GM18511 (cell line): ENCODE data around the gene TICRR.
"Not testable (repeated sequence)": the region's sequence is repeated elsewhere in the genome, so short reads cannot be mapped to it uniquely, and the experiment has no call there.

Experiments used
- ATAC-seq: cut with Tn5 transposase; IDR thresholded peaks from one replicate; pipeline ENCODE4 v1.9.1; 2021; ENCODE audit warnings: mild to moderate bottlenecking, moderate library complexity; ENCODE audit not compliant: unreplicated experiment

TICRR gene, protein sequence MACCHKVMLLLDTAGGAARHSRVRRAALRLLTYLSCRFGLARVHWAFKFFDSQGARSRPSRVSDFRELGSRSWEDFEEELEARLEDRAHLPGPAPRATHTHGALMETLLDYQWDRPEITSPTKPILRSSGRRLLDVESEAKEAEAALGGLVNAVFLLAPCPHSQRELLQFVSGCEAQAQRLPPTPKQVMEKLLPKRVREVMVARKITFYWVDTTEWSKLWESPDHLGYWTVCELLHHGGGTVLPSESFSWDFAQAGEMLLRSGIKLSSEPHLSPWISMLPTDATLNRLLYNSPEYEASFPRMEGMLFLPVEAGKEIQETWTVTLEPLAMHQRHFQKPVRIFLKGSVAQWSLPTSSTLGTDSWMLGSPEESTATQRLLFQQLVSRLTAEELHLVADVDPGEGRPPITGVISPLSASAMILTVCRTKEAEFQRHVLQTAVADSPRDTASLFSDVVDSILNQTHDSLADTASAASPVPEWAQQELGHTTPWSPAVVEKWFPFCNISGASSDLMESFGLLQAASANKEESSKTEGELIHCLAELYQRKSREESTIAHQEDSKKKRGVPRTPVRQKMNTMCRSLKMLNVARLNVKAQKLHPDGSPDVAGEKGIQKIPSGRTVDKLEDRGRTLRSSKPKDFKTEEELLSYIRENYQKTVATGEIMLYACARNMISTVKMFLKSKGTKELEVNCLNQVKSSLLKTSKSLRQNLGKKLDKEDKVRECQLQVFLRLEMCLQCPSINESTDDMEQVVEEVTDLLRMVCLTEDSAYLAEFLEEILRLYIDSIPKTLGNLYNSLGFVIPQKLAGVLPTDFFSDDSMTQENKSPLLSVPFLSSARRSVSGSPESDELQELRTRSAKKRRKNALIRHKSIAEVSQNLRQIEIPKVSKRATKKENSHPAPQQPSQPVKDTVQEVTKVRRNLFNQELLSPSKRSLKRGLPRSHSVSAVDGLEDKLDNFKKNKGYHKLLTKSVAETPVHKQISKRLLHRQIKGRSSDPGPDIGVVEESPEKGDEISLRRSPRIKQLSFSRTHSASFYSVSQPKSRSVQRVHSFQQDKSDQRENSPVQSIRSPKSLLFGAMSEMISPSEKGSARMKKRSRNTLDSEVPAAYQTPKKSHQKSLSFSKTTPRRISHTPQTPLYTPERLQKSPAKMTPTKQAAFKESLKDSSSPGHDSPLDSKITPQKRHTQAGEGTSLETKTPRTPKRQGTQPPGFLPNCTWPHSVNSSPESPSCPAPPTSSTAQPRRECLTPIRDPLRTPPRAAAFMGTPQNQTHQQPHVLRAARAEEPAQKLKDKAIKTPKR (N-terminal part only)

DNA sequence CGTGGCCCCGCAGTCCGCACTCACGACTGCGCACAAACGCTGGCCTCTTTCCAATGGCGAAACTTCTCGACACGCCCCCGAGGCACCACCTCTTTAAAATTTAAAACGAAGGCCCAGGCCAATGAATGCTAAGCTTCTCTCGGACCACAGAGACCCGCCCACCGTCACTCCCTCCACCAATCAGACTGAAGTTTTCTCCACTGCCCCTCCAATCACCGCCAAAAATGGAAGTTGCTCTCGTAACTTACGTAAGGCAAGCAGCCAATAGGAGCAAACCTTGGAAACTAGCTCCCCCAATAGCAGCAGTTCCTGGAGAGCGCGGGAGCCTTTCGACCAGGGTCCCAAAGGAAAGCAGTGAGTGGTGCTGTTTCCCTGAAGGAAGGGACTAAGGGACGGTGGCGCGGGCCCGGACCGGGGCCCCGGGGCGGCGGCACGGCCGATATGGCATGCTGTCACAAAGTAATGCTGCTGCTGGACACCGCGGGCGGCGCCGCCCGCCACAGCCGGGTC is at the start of gene TICRR:
Gene TICRR (plus strand): TSS at position 324 of the 510 bp plus-strand sequence. CDS start 118 bp downstream, at position 442.
- peak; percentile 97 for ATAC-seq

DNA sequence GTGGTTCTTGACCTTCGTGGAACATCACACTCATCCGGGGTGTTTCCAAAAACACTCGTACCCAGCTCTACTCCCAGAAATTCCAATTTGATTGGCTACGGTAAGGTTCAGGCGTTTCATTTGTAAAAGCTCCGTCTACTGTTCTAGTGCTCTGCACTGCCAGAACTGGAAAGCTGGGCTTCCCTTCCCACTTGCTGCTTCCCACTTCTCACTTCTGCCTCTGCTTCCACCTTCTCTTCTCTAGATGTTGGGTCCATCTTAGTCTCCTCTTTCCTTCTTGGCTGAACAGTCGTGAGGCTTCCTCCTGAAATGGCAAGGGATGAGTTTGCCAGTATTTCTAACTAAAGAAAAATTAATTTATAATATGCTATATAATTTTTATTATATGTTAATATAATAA is 49.1 kb upstream of the TICRR start:
- no peak for ATAC-seq

DNA sequence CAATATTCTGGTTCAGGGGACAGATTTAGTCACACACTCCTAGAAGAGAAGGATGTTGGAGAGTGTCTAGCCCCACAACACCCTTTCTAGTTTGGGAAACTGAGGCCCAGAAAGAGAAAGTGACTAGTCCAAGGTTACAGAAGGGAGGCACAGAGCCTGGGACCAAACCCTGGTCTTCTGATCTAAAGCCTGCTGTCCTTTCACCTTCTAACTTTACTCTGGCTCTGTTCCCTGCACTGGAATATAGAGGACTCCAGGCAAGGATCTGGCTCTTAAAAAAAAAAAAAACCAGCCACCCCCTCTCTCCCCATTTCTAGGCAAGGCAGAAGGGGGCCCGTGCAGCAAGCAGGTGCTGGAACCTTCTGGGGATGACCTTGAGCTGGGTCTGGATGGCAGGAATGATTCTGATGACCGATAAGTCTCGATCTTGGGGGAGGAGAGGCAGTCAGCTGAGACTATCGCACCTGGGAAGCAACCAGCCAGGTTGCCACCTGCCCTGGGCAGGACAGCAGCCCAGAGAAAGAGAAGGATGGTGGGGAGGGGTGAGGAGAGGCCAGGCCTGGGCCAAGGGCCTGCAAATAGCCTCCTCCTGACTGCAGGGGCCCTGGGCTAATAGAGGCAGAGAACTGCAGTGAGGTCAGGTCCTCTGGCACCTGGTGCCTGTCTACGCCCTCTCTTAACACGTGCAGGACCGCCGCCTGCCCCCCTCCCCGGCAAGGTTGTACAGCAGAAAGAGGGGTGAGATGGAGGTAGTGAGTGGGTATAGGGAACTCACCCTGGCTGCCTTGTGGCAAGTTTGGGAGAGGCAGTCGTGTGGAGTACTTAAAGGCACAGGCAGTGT is 48.4 kb upstream of the TICRR start:
- ATAC-seq = no peak

DNA sequence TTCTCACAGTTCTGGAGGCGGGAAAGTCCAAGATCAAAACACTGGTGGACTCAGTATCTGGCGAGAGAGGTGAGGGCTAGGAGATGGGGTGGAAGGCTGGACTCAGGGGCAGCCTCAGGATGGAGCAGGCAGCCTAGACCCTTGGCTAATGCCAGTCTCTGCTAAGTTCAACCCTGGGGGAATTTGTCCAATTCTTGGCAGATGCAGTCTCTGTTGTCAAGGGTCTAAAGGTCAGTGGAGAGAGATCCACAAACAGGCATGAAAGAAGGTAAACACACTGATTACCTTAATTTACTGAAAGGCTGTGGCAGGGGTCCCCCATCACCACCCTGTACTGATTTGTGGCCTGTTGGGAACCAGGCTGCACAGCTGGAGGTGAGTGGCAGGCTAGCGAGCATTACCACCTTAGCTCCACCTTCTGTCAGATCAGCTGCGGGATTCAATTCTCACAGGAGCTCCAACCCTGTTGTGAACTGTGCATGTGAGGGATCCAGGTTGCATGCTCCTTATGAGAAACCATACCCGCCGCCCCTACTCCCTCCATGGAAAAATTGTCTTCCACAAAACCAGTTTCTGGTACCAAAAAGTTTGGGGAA is 46.4 kb upstream of the TICRR start:
- no peak for ATAC-seq

DNA sequence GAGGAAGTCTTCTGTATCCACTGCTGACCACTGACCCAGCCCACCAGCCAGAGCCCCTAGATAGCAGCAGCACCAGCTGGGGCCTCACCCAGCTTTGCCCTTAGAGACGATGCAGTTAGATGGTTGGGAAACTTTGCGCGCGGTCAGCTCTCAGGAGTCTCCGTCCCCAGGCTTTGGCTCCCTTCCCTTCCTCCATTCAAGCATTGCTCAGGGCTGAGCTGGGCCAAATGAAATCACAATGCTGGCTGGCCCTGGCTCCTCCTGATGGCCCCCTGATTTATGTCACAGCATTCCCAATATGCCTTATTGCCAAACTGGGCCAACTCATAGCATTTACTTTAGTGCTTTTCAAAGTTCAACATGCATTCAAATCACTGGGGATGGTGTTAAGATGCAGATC is 44.3 kb upstream of the TICRR start:
- ATAC-seq = no peak

DNA sequence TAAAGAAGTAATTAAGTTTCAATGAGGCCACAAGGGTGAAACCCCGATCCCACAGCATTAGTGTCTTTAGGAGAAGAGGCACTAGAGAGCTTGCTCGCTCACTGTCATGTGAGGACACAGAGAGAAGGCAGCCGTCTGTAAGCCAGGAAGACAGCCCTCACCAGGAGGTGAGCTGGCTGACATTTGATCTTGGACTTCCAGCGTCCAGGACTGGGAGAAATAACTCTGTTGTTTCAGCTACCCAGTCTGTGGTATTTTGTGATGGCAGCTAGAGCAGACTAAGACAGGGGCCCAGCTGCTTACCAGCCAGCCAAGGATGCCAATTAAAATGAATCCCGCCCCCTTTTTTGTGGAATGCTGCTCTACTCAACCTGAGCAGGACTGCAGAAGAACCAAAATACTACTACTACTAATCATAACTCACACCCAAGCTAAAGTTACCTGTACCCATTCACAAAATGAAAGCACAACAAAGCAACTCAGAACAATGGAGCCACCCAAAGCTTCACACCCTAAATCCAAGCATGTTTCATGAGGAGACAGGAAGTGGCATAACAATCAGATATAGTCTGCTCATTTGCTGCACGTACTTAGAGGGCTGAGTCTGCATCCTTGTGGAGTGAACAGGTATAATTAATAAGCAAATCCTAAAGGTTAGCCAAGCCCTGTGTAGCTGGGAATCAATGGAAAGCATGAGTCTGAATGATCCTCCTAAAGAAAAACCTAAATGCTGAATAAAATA is 43.3 kb upstream of the TICRR start:
- no peak for ATAC-seq

DNA sequence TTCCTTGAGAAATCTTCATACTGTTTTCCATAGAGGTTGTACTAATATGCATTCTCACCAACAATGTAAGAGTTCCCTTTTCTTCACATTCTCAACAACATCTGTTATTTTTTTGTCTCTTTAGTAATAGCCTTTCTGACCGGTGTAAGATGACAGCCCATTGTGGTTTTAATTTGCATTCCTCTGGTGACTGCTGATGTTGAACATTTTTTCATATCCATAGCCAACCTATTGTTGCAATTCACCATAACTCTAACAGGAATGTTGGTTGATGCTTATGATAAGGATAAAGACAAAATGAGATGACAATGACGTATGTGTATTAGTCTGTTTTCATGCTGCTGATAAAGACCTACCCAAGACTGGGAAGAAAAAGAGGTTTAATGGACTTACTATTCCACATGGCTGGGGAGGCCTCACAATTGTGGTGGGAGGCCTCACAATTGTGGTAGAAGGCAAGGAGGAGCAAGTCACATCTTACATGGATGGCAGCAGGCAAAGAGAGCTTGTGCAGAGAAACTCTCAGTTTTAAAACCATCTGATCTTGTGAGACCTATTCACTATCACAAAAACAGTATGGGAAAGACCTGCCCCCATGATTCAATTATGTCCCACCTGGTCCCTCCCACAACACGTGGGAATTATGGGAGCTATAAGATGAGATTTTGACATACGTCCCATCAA is 41.3 kb upstream of the TICRR start:
- ATAC-seq = no peak

DNA sequence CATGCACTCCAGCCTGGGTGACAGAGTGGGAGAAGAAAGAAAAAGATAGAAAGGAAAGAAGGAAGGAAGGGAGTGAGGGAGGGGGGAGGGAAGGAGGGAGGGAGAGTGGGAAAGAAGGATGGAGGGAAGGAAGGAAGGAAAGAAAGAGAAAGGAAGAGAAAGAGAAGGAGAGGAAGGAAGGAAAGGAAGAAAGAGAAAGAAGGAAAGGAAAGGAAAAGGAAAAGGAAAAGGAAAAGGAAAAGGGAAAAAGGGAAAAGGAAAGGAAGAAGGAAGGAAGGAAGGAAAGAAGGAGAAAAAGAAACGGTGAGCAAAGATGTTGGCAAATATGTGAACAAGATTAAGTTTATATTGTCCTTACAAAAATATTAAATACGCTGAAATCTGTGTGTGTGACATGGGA is 36.2 kb upstream of the TICRR start:
- no peak for ATAC-seq

DNA sequence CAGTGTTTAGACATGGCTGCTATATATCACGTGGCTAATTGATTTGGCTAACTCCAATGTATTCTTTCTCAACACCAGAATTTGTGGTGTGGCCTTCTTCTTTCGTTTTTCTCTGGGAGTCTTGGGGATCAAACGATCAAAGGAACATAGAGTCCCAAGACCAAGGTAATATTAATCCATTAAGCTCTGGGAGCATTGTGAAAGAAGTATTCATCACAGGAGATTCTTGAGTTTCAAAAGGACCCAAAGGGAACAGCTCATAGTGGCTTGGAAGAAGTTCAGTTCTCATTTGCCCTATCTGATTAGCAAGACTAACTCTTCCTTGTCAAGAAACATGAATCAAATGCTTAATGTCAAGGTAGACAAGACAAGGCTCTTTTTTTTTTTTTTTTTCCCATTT is 32.9 kb upstream of the TICRR start:
- no peak for ATAC-seq

DNA sequence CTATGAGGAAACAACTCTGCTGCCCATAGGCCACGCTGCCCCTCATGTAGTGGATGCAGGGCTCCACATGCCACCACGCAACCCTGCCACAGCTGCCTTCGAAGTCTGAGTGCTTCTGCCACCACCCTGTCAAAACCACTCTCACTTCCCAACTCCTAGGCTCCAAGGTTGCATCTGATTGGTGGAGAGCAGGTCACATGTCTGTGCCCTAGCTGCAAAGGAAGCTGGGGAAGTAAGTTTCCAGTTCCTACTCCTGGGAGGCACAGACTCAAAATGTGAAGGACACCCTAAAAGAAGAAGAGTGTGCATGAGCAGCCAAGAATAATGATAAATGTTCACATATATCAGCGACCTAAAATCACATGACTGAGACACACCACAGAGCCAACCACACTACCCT is 31.9 kb upstream of the TICRR start:
- ATAC-seq = no peak

DNA sequence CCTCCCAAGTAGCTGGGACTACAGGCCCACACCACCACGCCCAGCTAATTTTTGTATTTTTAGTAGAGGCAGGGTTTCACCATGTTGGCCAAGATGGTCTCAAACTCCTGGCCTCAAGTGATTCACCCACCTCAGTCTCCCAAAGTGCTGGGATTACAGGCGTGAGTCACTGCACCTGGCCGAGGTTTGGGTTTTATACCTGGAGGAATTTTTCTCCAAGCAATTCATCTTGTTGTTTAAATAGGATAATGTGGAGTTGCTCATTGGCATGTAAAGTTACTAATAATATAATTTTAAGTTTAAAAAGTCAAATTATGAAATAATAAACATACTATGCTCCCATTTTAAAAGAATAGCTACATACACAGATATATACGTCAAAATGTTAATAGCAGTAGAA is 26.1 kb upstream of the TICRR start:
- ATAC-seq = not testable (repeated sequence)

DNA sequence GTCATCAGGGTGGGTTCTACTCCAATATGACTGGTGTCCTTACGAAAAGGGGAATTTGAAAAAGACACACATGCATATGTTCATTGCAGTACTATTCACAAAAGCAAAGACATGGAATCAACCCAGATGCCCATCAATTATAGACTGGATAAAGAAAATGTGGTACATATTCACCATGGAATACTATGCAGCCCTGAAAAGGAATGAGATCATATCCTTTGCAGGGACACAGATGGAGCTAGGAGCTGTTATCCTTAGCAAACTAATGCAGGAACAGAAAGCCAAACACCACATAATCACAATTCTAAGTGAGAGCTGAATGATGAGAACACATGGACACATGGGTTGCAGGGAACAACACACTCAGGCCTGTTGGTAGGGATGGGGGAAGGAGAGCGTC is 24.8 kb upstream of the TICRR start:
- no peak for ATAC-seq

DNA sequence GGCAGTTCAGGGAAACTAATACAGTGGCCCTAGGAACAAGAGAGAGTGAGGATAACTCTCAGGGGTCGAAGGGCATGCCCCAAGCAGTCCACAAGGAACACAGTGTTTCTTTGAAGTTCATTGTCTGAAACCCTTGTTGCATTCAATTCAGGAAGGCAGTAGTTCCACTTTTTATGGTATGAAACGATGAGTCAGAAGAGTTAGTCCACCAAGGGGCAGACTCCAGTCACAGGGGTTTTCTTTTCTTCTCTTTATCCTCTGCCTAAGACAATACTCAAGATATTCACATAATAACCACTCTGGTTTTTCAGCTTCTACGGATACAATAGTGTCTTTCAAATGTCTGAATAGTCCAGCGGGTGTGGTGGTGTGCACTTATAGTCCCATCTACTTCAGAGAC is 23.7 kb upstream of the TICRR start:
- ATAC-seq = peak; percentile 75

DNA sequence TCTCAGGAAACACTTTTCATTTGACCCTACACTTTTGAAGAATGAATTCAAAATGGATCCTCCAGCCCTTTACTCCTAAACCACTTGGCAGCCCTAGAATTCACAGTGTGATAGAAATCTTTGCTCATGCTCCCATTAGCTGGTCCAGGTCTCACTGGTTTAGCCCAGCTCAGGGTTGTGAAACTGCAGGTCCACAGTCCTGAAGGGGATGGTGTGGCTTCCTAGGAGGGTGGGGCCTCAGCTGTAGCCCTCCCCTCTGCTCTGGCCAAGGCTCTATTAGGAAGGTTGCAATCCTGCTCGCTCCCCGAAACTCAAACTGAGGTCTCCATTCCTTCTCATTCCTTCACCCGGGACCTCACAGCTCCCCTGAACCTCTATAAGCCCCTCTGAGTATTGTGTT is 21.6 kb upstream of the TICRR start:
- ATAC-seq = no peak

DNA sequence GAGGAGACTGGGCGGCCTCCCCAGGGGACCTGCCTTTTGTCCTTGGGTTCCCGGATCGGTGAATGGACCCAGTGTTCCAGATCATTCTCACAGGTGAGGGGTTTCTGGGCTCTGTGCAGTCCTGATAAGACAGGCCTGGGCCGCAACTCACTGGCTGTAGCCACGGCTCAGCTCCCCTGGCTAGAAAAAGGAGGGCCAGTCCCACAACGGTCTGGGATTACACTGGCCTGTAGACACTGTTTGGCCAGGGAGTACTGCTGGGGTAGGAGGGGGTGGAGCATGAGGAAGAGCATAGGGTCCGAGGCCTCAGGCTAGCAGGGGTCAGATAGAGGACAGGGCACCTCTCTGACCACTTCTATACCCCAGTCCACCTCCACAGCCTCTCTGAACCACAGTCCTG is 21.0 kb upstream of the TICRR start:
- no peak for ATAC-seq

DNA sequence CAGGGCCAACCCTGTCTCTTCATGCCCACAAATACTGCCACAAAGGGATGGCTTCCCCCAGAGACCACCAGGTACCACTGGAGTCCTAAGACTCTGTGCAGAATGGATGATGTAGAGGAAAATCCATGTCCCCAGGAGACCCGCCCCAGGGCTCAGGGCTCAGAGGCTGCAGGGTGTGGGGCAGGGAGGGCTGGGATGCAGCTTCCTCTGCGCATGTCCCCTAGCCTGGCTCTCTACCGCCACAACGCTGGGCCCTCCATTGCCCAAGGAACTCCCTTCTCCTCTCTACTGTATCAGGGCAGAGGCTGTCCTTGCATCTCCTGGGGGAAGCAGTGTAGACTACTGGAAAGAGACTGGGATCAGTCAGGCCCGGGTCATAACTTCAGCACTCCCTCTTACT is 19.5 kb upstream of the TICRR start:
- no peak for ATAC-seq

DNA sequence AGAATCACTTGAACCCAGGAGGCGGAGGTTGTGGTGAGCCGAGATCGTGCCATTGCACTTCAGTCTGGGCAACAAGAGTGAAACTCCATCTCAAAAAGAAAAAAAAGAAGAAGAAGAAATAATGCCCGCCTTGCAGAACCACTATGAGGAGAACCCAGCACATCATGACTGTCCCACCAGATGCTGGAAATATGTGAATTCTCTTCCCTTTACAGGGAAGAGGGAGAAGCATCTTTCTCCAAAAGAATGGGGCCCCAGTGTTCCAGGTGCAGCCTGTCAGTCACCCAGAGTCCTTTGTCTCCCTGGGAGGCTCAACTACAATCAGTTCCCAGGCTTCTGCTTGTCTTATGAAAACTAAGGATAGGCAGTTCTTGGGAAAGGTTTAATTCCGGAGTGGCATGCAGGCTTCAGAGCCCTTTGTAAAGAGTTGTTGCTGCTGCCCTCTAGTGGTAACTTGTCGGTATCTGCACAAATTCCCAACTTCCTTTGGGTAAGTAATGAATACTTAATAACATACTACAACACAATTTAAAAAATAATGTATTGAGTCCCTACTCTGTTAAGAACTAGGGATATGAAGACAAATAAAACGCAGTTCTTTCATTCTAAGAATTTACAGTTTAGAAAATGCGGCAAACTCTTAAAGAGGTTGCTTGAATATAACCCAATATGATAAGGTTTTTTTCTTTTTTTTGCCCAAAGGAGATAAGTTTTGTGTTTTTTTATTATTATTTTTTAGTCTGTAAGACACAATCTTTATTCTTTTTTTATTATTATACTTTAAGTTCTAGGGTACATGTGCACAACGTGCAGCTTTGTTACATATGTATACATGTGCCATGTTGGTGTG is 18.6 kb upstream of the TICRR start:
- ATAC-seq = no peak
